Measurements from ENCODE around the gene HEXA.
A peak's percentile ranks its signal among the peaks of the same experiment; 100 is the strongest.
"Not testable (repeated sequence)": the region's sequence is repeated elsewhere in the genome, so short reads cannot be mapped to it uniquely, and the experiment has no call there.

The HEXA gene

GRCh38 chr15:72375846-72376581, at the start of gene HEXA:
HEXA (minus strand) TSS chr15:72376014; CDS start chr15:72375972, 42 bp downstream.
- DNase-seq = peak; percentile 100

GRCh38 chr15:72423256-72423655, 47.4 kb upstream of the HEXA start:
- DNase-seq = no peak

DNA sequence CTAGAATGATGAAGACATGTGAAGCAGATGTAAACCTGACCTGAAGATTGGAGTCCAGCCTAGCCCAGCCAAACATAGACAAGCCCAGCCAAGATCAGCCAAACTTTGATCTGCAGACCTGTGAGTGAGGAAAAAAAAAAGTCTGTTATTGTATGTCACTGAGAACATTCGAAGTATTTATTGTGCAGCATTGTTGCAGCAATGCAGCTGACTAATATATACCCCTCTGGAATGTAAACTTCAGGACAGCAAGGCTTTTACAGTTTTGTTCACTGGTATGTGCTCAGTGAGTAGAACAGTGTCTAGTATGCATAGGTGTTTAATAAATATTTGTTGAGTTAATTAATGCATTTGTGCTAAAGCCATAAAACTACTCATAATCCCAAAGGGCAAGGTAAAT, 45.7 kb upstream of the HEXA start:
- DNase-seq = no peak

- DNase-seq = no peak
Measured at GRCh38 chr15:72420576-72420975, 44.8 kb upstream of the HEXA start.

DNA sequence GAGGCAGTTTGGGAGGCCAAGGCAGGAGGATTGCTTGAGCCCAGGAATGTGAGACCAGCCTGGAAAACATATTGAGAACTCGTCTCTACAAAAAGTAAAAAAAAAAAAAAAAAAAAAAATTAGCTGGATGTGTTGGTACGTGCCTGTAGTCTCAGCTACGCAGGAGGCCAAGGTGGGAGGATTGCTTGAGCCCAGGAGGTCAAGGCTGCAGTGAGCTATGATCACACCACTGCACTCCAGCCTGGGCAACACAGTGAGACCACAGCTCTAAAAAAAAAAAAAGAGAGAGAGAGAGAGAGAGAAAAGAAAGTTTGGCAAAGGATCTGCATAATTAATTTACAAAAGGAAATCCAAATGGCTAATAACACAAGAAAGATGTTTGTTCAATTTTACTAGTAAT, 44.0 kb upstream of the HEXA start:
- DNase-seq = not testable (repeated sequence)

- DNase-seq = no peak
Measured at GRCh38 chr15:72415304-72415703, 39.5 kb upstream of the HEXA start.

GRCh38 chr15:72413337-72413736, 37.5 kb upstream of the HEXA start:
- DNase-seq = not testable (repeated sequence)

- no peak for DNase-seq
Measured at GRCh38 chr15:72411544-72411943, 35.7 kb upstream of the HEXA start.

- no peak for DNase-seq
Measured at GRCh38 chr15:72411111-72411510, 35.3 kb upstream of the HEXA start.

GRCh38 chr15:72406936-72407335, 31.1 kb upstream of the HEXA start:
- DNase-seq = no peak

GRCh38 chr15:72404841-72405240, 29.0 kb upstream of the HEXA start:
- no peak for DNase-seq

DNA sequence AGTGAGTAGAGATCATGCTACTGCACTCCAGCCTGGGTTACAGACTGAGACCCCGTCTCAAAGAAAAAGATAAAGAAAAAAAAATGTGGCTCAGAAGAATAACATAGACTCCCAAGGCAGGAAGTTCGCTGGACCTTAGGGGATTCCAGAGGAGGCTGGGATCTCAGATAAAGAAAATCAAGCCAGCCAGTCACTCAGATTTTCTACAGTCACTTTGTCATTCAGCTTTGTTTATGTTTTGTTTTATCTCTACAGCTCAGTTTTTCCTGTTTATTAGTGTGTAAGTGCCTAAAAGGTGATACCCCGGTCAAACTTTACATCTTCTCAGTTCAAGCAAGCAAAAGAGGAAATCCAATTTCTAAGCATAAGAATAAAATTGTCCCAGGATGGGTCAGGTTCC, 28.5 kb upstream of the HEXA start:
- no peak for DNase-seq

GRCh38 chr15:72402726-72403125, 26.9 kb upstream of the HEXA start:
- DNase-seq = no peak

GRCh38 chr15:72398648-72399047, 22.8 kb upstream of the HEXA start:
- no peak for DNase-seq

DNA sequence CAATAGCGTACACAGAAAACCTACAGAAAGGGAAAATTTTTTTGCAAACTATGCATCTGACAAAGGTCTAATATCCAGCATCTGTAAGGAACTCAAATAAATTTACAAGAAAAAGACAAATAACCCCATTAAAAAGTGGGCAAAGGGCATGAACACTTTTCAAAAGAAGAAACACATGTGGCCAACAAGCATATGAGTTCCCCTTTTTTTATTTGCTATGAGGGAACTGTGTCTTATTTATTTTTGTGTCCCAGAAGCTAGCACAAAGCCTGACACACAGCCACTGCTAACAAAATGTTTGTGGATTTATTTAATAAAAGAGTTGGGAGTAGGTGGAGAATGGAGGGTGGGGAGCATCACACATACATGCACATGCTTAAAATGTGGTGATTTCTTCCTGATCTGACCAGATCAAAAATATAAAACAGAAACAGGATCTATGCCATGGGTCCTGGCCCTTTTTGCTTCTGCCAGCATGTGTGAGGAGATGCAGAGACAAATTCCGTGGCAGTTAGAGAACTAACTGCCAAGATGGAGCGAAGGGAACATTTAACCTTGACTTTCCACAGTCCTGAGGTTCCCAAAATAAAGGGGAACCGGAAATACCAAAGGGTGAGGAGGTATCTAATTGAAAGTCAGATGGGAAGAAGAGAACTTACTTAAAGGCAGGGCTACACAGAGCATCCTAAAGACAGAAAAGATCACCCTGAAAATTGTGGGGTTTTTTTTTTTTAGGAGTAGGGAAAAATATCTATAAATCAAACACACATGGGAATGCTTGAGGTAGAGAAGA, 22.2 kb upstream of the HEXA start, which contains the start of gene TMEM202:
Gene TMEM202, plus strand, starts transcription at position 510 of the 793 bp plus-strand sequence. Its CDS starts 22 bp downstream, at position 532.
- no peak for DNase-seq

- not testable (repeated sequence) for DNase-seq
Measured at GRCh38 chr15:72396331-72396730, 20.5 kb upstream of the HEXA start.

GRCh38 chr15:72389231-72389630, 13.4 kb upstream of the HEXA start:
- no peak for DNase-seq

GRCh38 chr15:72387741-72388140, 11.9 kb upstream of the HEXA start:
- DNase-seq = no peak

DNA sequence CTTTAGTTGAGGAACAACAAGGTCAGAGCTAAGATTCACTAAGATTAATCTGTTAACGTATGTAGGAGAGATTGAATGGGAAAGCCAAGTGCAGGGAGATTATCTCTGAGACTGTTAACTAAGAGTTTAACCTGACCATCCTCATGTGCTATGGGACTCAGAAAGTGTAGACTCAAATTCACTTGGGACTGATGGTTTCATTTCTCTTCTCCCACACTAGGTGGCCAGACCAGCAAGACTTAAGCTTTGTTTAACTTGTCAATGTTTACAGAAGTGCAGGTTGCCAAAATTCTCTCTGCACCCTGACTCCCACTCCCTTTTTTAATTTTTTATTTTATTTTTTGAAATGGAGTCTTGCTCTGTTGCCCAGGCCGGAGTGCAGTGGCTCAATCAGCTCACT, 6.3 kb upstream of the HEXA start:
- DNase-seq = no peak

- no peak for DNase-seq
Measured at GRCh38 chr15:72380743-72381142, 4.9 kb upstream of the HEXA start.

- no peak for DNase-seq
Measured at GRCh38 chr15:72379856-72380430, 4.1 kb upstream of the HEXA start.

DNA sequence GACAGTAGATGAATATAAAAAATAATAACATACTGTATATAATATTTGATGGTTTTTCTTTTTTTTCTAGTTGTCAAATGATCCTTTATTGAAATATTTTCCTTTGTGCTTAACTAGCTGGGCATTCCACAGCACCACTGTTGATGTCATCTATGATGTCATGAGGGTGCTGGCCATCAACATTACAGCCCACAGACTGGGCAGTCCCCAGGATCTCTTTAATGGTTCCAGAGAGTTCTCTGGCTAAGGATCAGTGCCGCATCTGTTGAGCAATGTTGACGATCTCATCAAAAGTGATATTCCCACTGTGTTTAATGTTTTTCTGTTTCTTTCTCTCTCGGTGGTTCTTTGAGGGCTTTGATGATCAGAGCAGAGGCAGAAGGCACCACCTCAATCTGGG, 3.3 kb upstream of the HEXA start:
- not testable (repeated sequence) for DNase-seq

DNA sequence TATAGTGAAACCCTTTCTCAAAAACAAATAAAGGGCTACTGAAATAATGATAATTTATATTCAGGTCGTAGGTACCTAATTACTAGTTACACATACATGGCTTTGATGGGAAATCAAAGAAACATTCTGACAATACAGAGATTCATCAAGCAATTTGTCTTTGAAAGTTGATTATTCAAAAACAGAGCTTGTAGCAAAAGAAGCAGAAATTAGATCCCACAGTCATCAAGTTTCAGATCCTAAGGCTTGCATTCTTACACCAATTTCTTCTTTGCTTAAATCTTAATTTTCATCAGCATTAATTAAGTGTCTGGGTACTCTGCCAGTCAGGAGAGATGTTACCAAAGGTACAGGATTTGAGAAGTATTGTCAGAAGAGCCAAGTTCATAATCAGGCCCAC, 1.5 kb upstream of the HEXA start:
- DNase-seq = no peak

GRCh38 chr15:72375501-72375845, 341 bp downstream of the HEXA start:
- no peak for DNase-seq
